ENCODE results near the gene CRYBA2. TPM values are rescaled to one million over a fixed set of nuclear protein-coding genes. Genes with fewer than 3 reads are reported as not detected.
A peak's percentile ranks its signal among the peaks of the same experiment; 100 is the strongest.

The CRYBA2 gene
- total and polyA plus RNA-seq, 8 donors, result 3.7 to 314 (median 13.2) TPM

- no peaks in the 10 kb centered on the region for H3K4me1 ChIP-seq
- H3K9me3 ChIP-seq, result no peaks in the 10 kb centered on the region
- intact Hi-C loops (cut with DNase I), result no loop called here
- WGBS, 2 donors, result 8 to 11% methylated on average over 34 of the region's 34 CpGs
- H3K27ac ChIP-seq, result no peak overlapping the region
- FAIRE-seq, result no peak
- no peaks in the 10 kb centered on the region for H3K36me3 ChIP-seq
- peaks cover 0 to 55% (median 8%) of the 10 kb centered on the region in 4 donors for H3K27me3 ChIP-seq
- peak in 1 of 6 donors; percentile 51 for DNase-seq
- H3K4me3 ChIP-seq, result no peak overlapping the region
- no peak for ATAC-seq
- no peak for TF ChIP-seq CTCF (IDR thresholded peaks at IDR 0.05)
Measured at GRCh38 chr2:218961651-218962570, 31.3 kb downstream of the CRYBA2 start.

GRCh38 chr2:218961229-218961628 lies 32.0 kb downstream of the CRYBA2 start:
- DNase-seq (no peak), ATAC-seq (no peak), FAIRE-seq (no peak)
- intact Hi-C loops (cut with DNase I), result no loop called here
- Histone ChIP-seq H3K9me3 (no peaks in the 10 kb centered on the region), H3K4me3 (peak overlapping the region in 1 of 4 donors; percentile 5), H3K36me3 (no peaks in the 10 kb centered on the region), H3K4me1 (no peaks in the 10 kb centered on the region), H3K27ac (no peak overlapping the region), H3K27me3 (peaks cover 0 to 55% (median 8%) of the 10 kb centered on the region in 4 donors)
- no peak for TF ChIP-seq CTCF (IDR thresholded peaks at IDR 0.05)
- 9% methylated on average over 4 of the region's 4 CpGs for WGBS, 2 donors

- no peaks in the 10 kb centered on the region for H3K36me3 ChIP-seq
- DNase-seq, result peak in 1 of 6 donors; percentile 72
- H3K27me3 ChIP-seq, result peaks cover 0 to 55% (median 8%) of the 10 kb centered on the region in 4 donors
- no peak overlapping the region for H3K27ac ChIP-seq
- intact Hi-C loops (cut with DNase I), result no loop called here
- no peak for TF ChIP-seq CTCF (IDR thresholded peaks at IDR 0.05)
- WGBS, 2 donors, result 2 to 4% methylated on average over 76 to 87 of the region's 87 CpGs
- no peak for ATAC-seq
- no peaks in the 10 kb centered on the region for H3K4me1 ChIP-seq
- H3K4me3 ChIP-seq, result peak overlapping the region in 1 of 4 donors; percentile 45
- FAIRE-seq, result no peak
- no peaks in the 10 kb centered on the region for H3K9me3 ChIP-seq
Measured at GRCh38 chr2:218960309-218961165, 32.7 kb downstream of the CRYBA2 start.

- H3K4me1 ChIP-seq, result no peaks in the 10 kb centered on the region
- intact Hi-C loops (cut with DNase I), result no loop called here
- no peaks in the 10 kb centered on the region for H3K36me3 ChIP-seq
- FAIRE-seq (no peak), ATAC-seq (peak in 1 of 4 donors; percentile 6), DNase-seq (peak in 1 of 6 donors; percentile 77)
- no peak for TF ChIP-seq CTCF (IDR thresholded peaks at IDR 0.05)
- peaks cover 0 to 55% (median 8%) of the 10 kb centered on the region in 4 donors for H3K27me3 ChIP-seq
- no peaks in the 10 kb centered on the region for H3K9me3 ChIP-seq
- 2 to 4% methylated on average over 50 to 67 of the region's 67 CpGs for WGBS, 2 donors
- peak overlapping the region; percentile 16 to 45 (median 26) for H3K4me3 ChIP-seq
- no peak overlapping the region for H3K27ac ChIP-seq
Measured at GRCh38 chr2:218959761-218960308, 33.4 kb downstream of the CRYBA2 start.

Measured in pancreas (tissue), 10 donors.